Measurements from ENCODE around the gene TOP3A.

Gene TOP3A

GRCh38 chr17:18229254-18229653 lies 85.5 kb downstream of the TOP3A start:
- no peak for DNase-seq

- no peak for DNase-seq
These were observed 86.6 kb downstream of the TOP3A start for GRCh38 chr17:18228176-18228682.

GRCh38 chr17:18227635-18228034 lies 87.2 kb downstream of the TOP3A start:
- no peak for DNase-seq

GRCh38 chr17:18226284-18226945 lies 88.4 kb downstream of the TOP3A start:
- no peak for DNase-seq

- no peak for DNase-seq
These were observed 89.0 kb downstream of the TOP3A start for GRCh38 chr17:18225642-18226283.

GRCh38 chr17:18225121-18225641 lies 89.6 kb downstream of the TOP3A start, which contains the start of gene LLGL1:
LLGL1 (plus strand) TSS chr17:18225635; CDS start chr17:18225683, 48 bp downstream.
- peak; percentile 94 for DNase-seq

GRCh38 chr17:18224387-18225120 lies 90.2 kb downstream of the TOP3A start:
- DNase-seq = no peak

- no peak for DNase-seq
These were observed 90.8 kb downstream of the TOP3A start for GRCh38 chr17:18224053-18224386.

All from NCI-H69 (cell line).